Measurements from ENCODE around the gene BMS1. TPM values are rescaled to one million over a fixed set of nuclear protein-coding genes. Genes with fewer than 3 reads are reported as not detected.

Gene BMS1
- total and polyA plus RNA-seq, 2 of the 4 experiments (the other 2 are of a cell fraction) = 7.5 to 22.9 TPM

DNA sequence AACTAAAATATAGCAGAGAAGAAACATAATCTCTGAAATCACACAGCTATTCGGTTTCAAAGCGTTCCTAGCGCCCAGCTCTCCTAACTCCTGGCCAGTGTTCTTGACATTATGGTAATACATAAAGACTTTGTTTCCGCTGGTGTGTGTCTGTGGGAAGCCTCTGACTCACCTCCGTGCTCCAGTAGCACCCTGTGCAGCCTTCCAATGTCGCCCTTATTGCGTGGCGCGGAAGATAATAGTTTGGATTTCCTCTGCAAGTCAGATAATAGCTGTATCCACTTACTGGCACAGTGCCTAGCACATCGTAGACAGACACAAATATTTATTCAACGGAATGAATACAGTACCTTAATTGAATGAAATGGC, 570 bp downstream of the BMS1 start:
- dilution Hi-C loops (cut with HindIII; ENCODE audit: low sequenced_read_pairs, unreplicated experiment) = no loop called here
- in situ Hi-C loops (cut with MboI; ENCODE audit: low sequenced_read_pairs) = no loop called here
- CTCF ChIA-PET = no interaction called here

More for the DNA sequence above, 570 bp downstream of the BMS1 start:
- peak overlapping the region; percentile 41 for H2BK5ac ChIP-seq (ENCODE audit: low read depth, low read length, poor library complexity, severe bottlenecking)
- H2AFZ ChIP-seq (replicated peaks; ENCODE audit: low read length, poor library complexity) = peak overlapping the region; percentile 100
- H3K4ac ChIP-seq (ENCODE audit: low read depth, low read length) = peak overlapping the region; percentile 32; the same call in 1 of the 2 replicates
- H3K9me1 ChIP-seq (ENCODE audit: insufficient read depth, low read length) = no peaks in the 10 kb centered on the region
- no peak overlapping the region for H2BK20ac ChIP-seq (ENCODE audit: low read depth, low read length)
- peak overlapping the region; percentile 41; the same call in 1 of the 2 replicates for H3K23ac ChIP-seq (ENCODE audit: low read depth, low read length)
- POLR2A ChIA-PET (ENCODE audit: unreplicated experiment) = no interaction called here
- peak overlapping the region; percentile 56 for H3K27ac ChIP-seq (ENCODE audit: insufficient read depth, low read length)
- H3K18ac ChIP-seq (ENCODE audit: low read depth, low read length) = no peak overlapping the region
- no peak overlapping the region for H2AK5ac ChIP-seq (ENCODE audit: low read depth, low read length)
- H2BK15ac ChIP-seq (ENCODE audit: low read depth, low read length) = no peak overlapping the region
- H4K5ac ChIP-seq (ENCODE audit: low read depth, low read length) = peak overlapping the region; percentile 84
- H2AK9ac ChIP-seq (replicated peaks; ENCODE audit: low read depth, low read length, poor library complexity) = no peak overlapping the region
- no peaks in the 10 kb centered on the region for H3K9me3 ChIP-seq (ENCODE audit: control insufficient read depth, insufficient read depth, low read length)
- no peaks in the 10 kb centered on the region for H4K20me1 ChIP-seq (ENCODE audit: insufficient read depth, low read length)
- TSS peak; percentile 55 for BruUV-seq (replicated peaks)
- H3K36me3 ChIP-seq (ENCODE audit: control insufficient read depth, insufficient read depth, low read length) = peaks cover 13% of the 10 kb centered on the region
- H3K27me3 ChIP-seq (ENCODE audit: control insufficient read depth, insufficient read depth, low read length) = no peaks in the 10 kb centered on the region
- H3K56ac ChIP-seq (ENCODE audit: extremely low read depth, insufficient read depth, low read length) = peak overlapping the region; percentile 31; the same call in 1 of the 2 replicates
- no peak overlapping the region for H4K91ac ChIP-seq (ENCODE audit: insufficient read depth, low read depth, low read length)
- no peak for TF ChIP-seq NFE2L2 (IDR thresholded peaks at IDR 0.05; ENCODE audit: low read depth, low read length)
- TF ChIP-seq MXI1 (IDR thresholded peaks at IDR 0.05; ENCODE audit: borderline replicate concordance, low read depth, low read length) = no peak
- TF ChIP-seq, protein P1, sequence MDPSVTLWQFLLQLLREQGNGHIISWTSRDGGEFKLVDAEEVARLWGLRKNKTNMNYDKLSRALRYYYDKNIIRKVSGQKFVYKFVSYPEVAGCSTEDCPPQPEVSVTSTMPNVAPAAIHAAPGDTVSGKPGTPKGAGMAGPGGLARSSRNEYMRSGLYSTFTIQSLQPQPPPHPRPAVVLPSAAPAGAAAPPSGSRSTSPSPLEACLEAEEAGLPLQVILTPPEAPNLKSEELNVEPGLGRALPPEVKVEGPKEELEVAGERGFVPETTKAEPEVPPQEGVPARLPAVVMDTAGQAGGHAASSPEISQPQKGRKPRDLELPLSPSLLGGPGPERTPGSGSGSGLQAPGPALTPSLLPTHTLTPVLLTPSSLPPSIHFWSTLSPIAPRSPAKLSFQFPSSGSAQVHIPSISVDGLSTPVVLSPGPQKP (IDR thresholded peaks at IDR 0.05; ENCODE audit: borderline replicate concordance, low read depth, low read length) = no peak
- no peak for TF ChIP-seq MAFK (IDR thresholded peaks at IDR 0.05; ENCODE audit: low read depth, low read length)
- no peak for TF ChIP-seq POLR2A (IDR thresholded peaks at IDR 0.05; ENCODE audit: low read depth, low read length)
- no peak for TF ChIP-seq RFX5 (IDR thresholded peaks at IDR 0.05; ENCODE audit: low read depth, low read length)
- TF ChIP-seq FOS (IDR thresholded peaks at IDR 0.05; ENCODE audit: low read depth, low read length) = no peak
- no peak for TF ChIP-seq CHD1 (IDR thresholded peaks at IDR 0.05; ENCODE audit: low read depth, low read length)
- no peak for TF ChIP-seq MAZ (IDR thresholded peaks at IDR 0.05; ENCODE audit: borderline replicate concordance, low read depth, low read length)
- no peak for TF ChIP-seq SMC3 (IDR thresholded peaks at IDR 0.05; ENCODE audit: low read depth, low read length)
- TF ChIP-seq, protein P2, sequence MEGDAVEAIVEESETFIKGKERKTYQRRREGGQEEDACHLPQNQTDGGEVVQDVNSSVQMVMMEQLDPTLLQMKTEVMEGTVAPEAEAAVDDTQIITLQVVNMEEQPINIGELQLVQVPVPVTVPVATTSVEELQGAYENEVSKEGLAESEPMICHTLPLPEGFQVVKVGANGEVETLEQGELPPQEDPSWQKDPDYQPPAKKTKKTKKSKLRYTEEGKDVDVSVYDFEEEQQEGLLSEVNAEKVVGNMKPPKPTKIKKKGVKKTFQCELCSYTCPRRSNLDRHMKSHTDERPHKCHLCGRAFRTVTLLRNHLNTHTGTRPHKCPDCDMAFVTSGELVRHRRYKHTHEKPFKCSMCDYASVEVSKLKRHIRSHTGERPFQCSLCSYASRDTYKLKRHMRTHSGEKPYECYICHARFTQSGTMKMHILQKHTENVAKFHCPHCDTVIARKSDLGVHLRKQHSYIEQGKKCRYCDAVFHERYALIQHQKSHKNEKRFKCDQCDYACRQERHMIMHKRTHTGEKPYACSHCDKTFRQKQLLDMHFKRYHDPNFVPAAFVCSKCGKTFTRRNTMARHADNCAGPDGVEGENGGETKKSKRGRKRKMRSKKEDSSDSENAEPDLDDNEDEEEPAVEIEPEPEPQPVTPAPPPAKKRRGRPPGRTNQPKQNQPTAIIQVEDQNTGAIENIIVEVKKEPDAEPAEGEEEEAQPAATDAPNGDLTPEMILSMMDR (conservative IDR thresholded peaks at IDR 0.05; ENCODE audit: low read depth, low read length) = no peak
- TF ChIP-seq BHLHE40 (IDR thresholded peaks at IDR 0.05; ENCODE audit: low read depth, low read length) = no peak
- no peak for TF ChIP-seq USF2 (IDR thresholded peaks at IDR 0.05; ENCODE audit: low read depth, low read length)
- TF ChIP-seq RAD21 (IDR thresholded peaks at IDR 0.05; ENCODE audit: low read length) = no peak
- no peak for TF ChIP-seq CEBPB (IDR thresholded peaks at IDR 0.05; ENCODE audit: low read depth, low read length)
- no peak for TF ChIP-seq RCOR1 (IDR thresholded peaks at IDR 0.05; ENCODE audit: insufficient replicate concordance, low read length)
- peaks cover 6 to 9% of the 10 kb centered on the region in 2 experiments; a peak in 3 of 4 replicates for H3K79me1 ChIP-seq (ENCODE audit: low read depth in 1 of 2, low read length in 2 of 2)
- ATAC-seq (ENCODE audit: low read depth) (peak; percentile 48), DNase-seq (peak; percentile 74)
- peak overlapping the region; percentile 44; the same call in 1 of the 2 replicates for H3K14ac ChIP-seq (replicated peaks; ENCODE audit: low read depth, low read length)
- peak overlapping the region; percentile 65 for H3K9ac ChIP-seq (ENCODE audit: low read depth, low read length)
- intact Hi-C loops (cut with micrococcal nuclease) = loop anchor here (10.0 kb wide), 1 partner anchor 148 kb away; the partner anchor contains the start of gene ZNF33B
- H3K4me1 ChIP-seq (ENCODE audit: control insufficient read depth, insufficient read depth, low read length) = no peaks in the 10 kb centered on the region
- H2BK120ac ChIP-seq (ENCODE audit: low read depth, low read length) = no peak overlapping the region
- H3K4me3 ChIP-seq (ENCODE audit: insufficient read depth, low read depth, low read length) = peak overlapping the region; percentile 70
- WGBS, 2 experiments (ENCODE audit: extremely low coverage in 2 of 2, insufficient read length in 1 of 2) = no CpG with 5 or more reads among the region's 11 CpGs
- H3K4me2 ChIP-seq (ENCODE audit: low read depth, low read length) = peak overlapping the region; percentile 88
- H4K8ac ChIP-seq (ENCODE audit: low read depth in 2 of 2, low read length in 2 of 2) = peak overlapping the region; percentile 17 to 73; a peak in 3 of 4 replicates

Data from IMR-90 (cell line).